Hepatocyte (in vitro differentiated cells): ENCODE results near the gene IFNE.

Experiments used
- CTCF ChIP-seq: fragments of 200-600 bp; sonication (generic); IDR thresholded peaks from 2 replicates; pipeline ENCODE4 v1.5.1; 2016; ENCODE audit warnings: antibody characterized with exemption, mild to moderate bottlenecking; ENCODE audit not compliant: poor library complexity
- EZH2 ChIP-seq: fragments of 200-600 bp; sonication (generic); IDR thresholded peaks from 2 replicates; pipeline ENCODE4 v1.6.1; 2016; ENCODE audit warnings: antibody characterized with exemption, mild to moderate bottlenecking, borderline replicate concordance

- peak; percentile 24 for TF ChIP-seq CTCF
- no peak for TF ChIP-seq EZH2
These were observed 9.6 kb upstream of the IFNE start for GRCh38 chr9:21491756-21492155.
